HG03064 (cell line): ENCODE measurements around the gene MGLL.

Experiments used
- ATAC-seq: cut with Tn5 transposase; IDR thresholded peaks from one replicate; pipeline ENCODE4 v1.9.1; 2021; ENCODE audit warnings: low read depth; ENCODE audit not compliant: unreplicated experiment

The MGLL gene

DNA sequence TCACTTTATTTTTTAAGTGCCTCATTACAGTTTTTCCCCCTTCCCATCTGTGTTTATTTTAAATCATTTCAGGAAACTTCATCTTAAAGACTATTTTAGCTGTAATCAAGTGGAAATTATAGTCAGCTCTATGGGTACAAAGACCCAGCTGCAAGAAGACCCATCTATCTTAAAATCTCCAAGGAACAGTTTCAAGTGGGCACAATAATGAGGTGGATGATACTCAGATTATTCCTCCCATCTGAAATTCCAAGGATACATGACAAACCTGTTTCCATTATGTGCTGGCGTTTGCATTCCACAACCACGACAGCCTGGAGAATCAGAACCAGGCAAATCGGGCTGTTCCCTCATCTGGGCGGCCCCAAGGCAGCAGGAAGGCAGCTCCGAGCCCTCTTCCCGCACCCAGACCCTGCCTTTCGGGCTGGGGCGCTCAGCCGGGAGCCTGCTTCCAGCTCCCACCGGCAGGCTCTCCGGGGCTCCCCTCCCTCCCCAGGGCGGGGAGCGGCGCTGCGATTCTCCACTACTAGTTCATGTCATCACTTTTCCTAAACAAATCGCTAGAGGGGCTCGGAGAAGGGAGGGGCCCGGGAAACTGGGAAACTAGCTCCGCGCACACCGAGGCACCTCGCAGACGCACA is at the start of gene MGLL:
Gene MGLL, minus strand, starts transcription at position 475 of the 641 bp plus-strand sequence. Its CDS starts 197 bp downstream, at position 278.
- no peak for ATAC-seq

GRCh38 chr3:127870156-127870555 is 47.8 kb upstream of the MGLL start:
- ATAC-seq, result no peak

DNA sequence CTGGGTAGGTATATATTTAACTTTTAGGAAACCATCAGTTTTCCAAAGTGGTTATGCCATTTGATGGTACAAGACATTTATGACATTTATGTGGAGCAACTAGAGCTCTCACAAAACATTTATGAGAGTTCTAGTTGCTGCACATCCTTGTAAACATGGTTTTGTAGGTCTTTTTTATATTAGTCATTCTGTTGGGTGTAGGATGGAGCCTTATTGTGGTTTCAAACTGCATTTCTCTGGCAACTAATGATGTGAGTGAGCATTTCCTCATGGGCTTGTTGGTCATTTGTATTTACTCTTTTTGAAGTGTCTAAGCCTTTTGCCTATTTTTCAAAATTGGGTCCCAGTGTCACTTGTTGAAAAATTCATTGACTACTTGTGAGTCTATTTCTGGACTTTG is 45.7 kb upstream of the MGLL start:
- no peak for ATAC-seq

GRCh38 chr3:127867412-127867811 is 45.1 kb upstream of the MGLL start:
- ATAC-seq, result no peak

- ATAC-seq, result no peak
These were observed 43.6 kb upstream of the MGLL start for GRCh38 chr3:127865941-127866340.

- no peak for ATAC-seq
These were observed 37.9 kb upstream of the MGLL start for GRCh38 chr3:127860211-127860696.

GRCh38 chr3:127859730-127860129 is 37.4 kb upstream of the MGLL start:
- ATAC-seq, result no peak

DNA sequence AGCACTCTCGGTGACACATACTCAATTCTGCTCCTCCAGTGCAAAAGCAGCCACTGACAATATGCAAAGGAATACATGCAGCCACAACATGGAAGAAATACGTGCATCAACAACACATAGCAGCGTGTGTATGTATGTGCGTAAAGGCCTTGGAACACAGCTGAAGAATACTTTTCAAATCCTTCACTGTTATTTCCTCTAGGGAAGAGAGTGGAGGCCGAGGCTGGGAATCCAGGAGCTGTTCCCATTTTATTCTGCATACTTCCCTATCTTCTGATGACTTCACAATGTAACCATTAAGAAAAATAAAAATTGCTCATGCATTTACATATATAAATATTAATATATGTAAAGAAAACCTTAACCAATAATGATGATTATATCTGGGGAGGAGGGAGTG is 36.6 kb upstream of the MGLL start:
- no peak for ATAC-seq

DNA sequence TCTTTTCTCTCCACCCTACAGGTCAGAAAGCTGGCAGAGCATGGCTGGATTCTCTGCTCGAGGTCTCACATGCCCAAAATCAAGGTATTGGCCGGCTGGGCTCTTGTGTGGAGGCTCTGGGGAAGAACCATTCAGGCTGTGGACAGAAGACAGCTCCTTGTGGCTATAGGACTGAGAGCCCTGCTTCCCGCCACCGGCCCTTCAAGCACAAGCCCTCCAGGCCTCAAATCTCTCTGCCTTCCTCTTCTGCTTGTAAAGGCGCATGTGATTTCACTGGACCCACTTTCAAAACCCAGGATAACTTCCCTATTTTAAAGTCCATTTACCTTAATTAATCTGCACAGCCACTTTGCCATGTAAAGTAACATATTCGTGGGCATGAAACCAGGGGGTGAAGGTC is 36.2 kb upstream of the MGLL start:
- no peak for ATAC-seq

DNA sequence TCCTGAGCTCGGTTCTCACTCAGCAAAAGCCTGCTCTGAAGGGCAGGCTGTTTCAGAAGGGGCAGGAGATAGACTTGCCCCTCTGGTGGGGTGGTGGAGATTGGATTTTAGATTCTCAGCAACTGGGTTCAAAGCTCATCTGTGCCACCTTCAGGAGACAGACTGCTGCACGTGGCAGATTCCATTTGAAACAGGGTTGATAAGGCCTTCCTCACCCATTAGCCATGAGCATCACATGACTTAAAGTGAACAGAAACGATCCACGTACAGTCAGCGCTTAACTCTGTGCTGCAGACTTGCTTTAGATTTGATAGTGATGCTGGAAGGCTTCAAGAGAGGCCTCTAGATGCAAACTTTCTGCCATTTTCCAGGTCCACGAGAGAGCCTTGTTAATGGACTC is 35.0 kb upstream of the MGLL start:
- no peak for ATAC-seq

DNA sequence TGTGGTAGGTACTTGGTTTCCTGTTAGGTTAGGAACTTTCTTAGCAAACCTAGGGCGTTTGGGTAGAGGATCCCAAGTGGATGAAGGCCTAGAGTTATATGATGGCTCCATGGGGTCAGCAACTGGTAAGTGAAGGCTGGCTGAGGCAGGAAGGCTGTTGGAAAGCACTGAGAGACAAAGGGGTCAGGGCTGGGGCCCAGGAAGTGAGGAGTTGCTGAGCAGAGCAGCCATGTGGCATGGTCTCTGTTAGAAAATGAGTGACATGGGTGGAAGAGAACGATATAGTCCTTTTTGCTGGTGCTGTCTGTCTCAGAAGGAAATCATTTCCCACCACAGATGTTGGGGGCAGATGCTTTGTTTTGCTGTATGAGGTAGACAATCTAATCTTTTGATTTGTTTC is 34.5 kb upstream of the MGLL start:
- no peak for ATAC-seq

GRCh38 chr3:127855246-127855645 is 32.9 kb upstream of the MGLL start:
- ATAC-seq, result no peak

DNA sequence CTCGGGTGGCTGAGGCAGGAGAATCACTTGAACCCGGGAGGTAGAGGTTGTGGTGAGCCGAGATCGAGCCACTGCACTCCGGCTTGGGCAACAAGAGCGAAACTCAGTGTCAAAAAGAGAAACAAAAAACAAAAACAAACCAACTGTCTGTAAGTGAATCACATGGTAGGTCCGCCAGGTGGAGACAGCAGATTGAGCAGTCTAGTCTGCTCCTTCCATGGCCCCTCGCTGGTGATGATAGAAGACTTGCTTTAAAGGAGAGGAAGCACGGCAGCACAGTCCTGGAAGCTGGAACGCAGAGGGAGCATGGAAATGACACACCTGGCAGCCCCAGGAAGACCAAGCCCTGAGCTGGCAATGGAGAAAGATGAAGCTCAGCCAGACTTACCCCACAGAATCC is 31.4 kb upstream of the MGLL start:
- ATAC-seq, result no peak

- no peak for ATAC-seq
These were observed 29.6 kb upstream of the MGLL start for GRCh38 chr3:127851899-127852298.

GRCh38 chr3:127849368-127849767 is 27.1 kb upstream of the MGLL start:
- ATAC-seq, result no peak

GRCh38 chr3:127848131-127849129 is 26.1 kb upstream of the MGLL start:
- no peak for ATAC-seq

DNA sequence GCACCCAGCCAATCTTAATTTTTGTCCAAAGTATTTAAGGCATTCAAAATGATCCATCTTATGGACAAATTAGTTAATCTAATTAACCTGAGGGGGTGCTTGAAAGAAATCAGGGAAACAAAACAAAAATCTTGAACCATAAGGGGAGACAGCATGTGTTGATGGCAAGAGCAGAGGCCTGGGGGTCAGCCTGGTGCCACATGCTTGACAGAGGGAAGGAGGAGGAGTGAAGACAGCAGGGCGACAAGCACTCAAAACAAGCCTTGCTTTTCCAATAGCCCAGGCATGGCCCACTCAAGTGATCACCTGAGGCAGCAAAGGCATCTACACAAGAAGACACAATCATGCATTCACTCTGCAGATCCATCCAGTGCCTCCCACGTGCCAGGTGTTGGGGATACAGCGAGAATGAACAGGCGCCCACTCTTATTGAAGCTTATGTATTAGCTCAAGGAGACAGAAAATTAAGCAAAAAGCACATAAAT is 25.0 kb upstream of the MGLL start:
- no peak for ATAC-seq

GRCh38 chr3:127846576-127846975 is 24.3 kb upstream of the MGLL start:
- ATAC-seq, result no peak

- ATAC-seq, result peak; percentile 74
These were observed 22.1 kb upstream of the MGLL start for GRCh38 chr3:127844326-127844942.

DNA sequence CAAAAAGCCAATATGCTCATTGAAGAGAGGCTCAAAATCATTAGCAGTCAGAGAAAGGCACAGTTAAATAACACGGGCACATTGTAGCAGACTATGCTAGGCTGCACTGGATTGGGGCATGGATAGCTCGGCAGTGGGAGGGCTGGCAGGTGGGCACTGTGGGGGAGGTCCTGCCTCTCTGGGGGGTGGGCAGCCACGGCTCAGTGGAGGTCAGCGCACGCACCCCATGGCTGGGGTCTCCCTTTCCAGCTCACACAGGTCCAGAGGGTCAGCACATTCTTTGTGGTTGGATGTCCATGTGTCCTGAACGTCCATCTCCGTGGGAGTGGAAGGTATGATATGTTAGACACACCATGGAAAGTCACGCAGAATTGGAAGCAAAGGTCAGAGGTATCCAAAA is 18.4 kb upstream of the MGLL start:
- ATAC-seq, result no peak

GRCh38 chr3:127839099-127839498 is 16.8 kb upstream of the MGLL start:
- no peak for ATAC-seq
